Suppressor macrophage treated with lipopolysaccharide for 4 hours (primary cell): ENCODE data around the gene HTATIP2.
"Not testable (repeated sequence)": the region's sequence is repeated elsewhere in the genome, so short reads cannot be mapped to it uniquely, and the experiment has no call there.

Source experiments
- DNase-seq: peaks from one replicate; pipeline ENCODE4 v3.0.0-alpha.2; 2020

The HTATIP2 gene

DNA sequence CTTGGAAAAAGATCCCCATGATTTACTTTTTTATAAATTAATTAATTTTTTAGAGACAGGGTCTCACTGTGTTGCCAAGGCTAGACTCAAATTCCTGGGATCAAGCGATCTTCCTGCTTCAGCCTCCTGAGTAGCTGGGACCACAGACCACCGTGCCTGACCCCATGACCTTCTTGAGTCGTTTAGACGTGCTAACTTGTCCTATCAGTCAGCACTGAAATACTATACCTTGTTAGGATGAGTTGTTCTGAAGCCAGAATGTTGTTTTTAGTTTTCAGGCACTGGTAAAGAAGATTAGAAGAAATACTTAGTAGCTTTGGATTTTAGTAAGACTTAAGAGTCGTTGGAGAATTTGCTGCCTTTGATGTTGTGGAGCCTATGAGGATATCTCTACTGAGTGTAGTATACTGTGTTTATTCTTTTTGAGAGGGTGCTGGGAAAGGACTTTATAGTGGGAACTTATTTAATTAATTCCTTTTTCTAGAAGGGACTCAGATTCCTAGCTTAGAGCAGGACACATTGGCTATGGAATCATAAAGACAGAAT is 8.6 kb downstream of the HTATIP2 start:
- DNase-seq = no peak

DNA sequence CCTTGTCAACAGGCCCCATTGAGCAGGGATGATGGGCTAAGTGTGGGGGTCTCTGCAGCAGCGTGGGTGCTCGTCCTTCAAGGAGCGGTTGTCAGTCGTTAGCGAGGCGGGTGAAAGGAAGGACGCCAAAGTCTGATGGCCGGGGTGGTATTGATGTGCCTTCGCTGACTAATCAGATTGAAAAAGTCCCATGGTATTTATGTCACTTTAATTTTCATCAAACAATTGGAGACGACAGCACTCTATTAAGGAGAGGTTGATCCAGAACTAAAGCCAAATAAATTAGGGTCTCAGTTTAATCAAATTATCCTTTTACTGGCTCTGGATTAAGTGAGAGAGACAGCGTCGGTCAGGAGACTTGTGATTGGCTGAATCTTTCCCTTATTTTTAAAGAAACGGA is 9.6 kb downstream of the HTATIP2 start:
- DNase-seq = no peak

DNA sequence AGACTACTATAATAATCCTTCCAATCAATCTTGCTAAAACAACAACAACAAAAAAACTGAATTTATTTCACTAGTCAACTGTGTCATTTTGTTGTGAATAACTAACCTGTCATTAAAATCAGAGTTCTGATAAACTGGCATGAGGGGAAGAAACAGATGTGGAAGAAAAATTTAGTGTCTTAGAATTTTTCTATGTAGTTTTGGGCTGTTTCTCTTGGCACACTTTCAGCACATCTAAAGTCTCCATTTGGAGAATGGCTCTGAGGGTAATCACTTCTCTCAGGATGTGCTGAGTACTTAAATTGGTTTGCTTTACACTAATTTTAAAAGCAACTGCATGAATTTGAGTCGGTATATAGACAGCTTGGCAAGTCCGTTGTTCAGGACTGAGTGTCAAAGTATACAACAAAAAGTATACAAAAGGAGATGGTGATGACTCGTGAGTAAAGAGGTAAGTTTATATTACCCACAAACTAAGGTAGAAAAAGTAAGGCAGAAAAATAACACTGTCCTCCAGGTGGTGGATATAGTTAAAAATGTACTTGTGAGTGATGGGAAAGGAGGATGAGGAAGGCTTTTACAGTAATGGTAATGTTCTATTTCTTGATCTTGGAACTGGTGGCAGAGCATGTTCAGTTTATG is 10.2 kb downstream of the HTATIP2 start:
- no peak for DNase-seq

DNA sequence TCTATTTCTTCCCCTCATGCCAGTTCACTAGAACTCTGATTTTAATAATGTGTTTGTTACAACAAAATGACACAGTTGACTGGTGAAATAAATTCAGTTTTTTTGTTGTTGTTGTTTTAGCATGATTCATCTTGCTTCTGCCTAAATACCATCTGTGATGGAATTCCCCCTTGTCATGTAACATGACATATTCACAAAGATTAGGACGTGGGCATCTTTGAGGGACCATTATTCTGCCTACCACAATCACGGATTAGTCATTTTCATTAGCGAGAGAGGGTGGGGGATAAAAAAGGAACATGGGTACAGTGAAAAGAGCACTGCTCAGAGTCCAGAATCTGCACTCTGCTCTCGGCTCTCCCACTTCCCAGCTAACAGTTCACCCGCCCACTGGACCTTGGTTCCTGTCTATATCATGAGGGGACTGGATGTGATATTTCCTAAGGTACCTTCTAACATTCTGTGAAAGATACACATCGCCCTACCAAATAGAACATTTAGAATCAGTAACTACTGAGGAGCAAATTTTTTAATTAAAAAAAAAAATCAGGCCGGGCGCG is 11.3 kb downstream of the HTATIP2 start:
- DNase-seq = peak; percentile 22

DNA sequence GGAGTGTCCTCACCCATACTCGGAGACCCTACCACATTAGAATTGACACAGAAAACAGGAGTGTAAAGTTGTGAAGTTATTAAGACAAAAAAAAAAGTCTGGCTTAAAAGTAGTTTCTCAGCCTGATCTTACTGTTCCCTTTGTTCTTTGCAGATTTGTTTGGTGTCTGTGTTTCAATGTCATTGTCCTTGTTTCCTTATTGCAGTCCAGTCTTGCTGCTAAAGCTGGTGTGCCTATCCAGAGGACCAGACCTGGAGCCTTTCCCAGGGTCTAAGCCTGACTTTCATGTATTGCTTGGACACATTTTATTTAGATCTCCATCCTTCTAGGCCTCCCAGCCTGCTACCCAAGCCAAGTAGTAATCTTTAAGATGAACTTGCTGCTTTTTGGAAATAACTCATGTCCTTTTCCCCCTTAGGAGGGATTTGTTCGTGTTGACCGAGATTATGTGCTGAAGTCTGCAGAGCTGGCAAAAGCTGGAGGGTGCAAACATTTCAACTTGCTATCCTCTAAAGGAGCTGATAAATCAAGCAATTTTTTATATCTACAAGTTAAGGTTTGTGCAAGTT is 12.7 kb downstream of the HTATIP2 start:
- no peak for DNase-seq

DNA sequence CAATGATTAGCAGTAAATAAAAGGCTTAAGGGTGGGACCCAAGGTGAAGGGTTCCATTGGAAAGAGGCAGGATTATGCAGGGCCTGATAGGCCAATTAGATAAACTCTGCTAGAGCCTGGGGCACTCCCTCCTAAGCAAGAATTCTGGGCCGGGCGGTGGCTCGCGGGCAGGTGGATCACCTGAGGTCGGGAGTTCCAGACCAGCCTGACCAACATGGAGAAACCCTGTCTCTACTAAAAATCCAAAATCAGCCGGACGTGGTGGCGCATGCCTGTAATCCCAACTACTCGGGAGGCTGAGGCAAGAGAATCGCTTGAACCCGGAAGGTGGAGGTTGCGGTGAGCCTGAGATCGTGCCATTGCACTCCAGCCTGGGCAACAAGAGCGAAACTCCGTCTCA is 22.5 kb downstream of the HTATIP2 start:
- DNase-seq = not testable (repeated sequence)

DNA sequence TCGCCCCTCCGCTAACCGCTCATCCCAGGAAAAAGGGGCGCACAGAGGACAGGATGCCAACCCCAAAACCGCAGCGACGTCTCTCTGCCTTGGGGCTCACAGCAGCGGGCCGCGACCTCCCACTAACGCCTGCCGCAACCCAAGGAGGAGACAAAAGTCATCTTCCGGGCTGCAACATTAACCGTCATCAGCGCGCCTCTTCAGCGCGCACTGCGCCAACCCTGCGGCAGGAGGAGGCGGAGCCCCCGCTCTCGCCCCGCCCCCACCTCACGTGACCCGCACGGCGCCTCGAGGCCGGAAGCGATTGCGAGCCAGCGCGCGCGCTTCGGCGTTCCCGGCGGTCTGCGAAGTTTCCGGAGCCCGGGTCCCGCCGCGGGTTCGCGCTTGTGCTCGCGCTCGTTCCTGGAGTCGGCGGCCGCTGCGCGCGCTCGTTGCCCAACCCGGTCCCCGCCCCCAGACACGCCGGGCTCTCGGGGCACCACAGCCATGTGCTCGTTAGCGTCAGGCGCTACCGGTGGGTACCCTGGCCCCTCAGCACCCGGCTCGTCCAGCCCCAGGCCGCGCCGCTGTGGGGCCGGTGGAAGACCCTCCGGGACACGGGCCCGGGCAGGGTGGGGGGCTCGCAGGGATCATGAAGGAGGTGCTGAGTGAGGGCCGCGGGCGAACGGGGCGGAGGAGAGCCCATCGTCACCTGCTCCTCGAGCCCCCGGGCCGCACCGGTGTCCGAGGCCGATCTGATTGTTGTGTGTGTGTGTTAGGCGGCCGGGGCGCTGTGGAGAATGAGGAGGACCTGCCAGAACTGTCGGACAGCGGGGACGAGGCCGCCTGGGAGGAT is 24.0 kb downstream of the HTATIP2 start, which contains the start of gene PRMT3:
PRMT3 (plus strand) TSS at position 456 of the 835 bp plus-strand sequence; CDS start at position 487, 31 bp downstream.
- peak; percentile 99 for DNase-seq

DNA sequence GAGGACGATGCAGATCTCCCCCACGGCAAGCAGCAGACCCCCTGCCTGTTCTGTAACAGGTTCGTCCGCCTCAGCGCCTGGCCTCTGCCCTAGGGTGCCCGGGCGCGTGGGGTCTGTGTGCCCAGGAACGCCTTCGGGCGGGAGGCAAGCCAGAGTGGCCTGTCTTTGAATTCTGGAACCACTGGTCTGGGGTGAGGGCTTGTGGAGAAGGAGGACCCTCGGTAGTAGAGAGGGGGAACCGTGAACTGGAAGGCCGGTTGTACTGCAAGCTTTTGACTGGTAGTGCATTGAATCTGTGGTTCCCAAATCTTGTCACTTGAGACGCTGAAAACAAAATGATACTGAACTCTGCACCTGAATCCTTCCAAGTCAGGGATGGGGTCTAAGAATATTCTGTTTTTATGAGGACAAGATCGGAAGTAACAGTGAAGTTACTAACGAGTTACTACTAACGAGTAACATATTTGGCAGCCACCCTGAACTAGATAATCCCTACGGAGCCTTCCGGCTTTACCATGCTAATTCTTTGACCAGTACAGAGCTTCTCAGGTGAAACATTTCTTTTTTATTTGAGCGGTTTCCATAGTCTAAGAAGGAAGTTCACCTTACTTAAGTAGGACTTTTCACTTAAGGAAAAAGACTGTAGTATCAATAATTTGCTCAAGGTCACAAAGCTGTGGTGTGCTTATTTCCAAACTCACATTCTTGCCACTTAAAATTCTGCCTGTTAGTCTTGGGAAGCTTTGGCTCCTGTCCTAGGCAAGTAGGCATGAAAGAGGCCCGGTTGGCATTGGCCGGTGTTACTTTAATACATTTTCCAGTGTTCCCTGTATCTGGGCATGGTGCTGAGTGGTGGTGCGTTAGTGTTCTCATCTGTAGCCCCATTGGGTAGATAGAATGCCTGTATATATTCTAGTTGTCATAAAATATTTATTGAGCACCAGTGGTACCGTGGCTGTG is 24.9 kb downstream of the HTATIP2 start:
- DNase-seq = peak; percentile 12

DNA sequence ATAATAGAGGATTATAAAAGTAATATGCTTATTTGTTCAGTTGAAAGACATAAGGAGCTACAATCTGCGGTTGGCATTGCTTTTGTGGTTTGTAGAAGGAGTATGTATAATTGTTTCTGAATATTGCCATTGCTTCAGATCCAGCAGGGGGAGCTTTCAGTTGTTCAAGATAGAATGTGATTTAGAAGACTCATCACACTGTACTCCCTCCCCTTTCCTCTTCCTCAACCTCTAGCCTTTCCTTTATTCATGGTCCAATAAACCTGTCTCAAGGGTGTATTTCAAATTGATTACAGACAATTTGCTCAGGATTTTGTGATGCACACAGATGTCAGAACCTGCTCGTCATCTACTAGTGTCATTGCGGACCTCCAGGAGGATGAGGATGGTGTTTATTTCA is 33.8 kb downstream of the HTATIP2 start:
- DNase-seq = peak; percentile 38

DNA sequence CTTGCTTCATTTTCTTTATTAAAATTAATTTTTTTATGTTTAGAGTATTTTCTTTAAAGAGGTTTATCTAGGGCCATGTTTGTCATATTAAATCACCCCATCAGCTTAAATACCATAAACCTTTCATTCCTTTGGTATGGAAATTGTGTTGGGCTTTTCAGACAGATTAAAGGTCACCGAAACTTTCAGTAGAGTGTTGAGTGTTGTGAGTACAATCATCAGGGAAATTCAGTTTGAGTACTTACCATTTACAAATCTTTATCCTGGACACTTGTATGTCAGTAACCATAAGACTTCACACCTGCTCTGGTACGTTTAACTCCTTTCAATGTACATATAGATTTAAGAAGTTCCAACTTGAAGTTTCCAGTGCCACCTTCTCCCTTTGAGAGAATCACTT is 36.0 kb downstream of the HTATIP2 start:
- DNase-seq = no peak

DNA sequence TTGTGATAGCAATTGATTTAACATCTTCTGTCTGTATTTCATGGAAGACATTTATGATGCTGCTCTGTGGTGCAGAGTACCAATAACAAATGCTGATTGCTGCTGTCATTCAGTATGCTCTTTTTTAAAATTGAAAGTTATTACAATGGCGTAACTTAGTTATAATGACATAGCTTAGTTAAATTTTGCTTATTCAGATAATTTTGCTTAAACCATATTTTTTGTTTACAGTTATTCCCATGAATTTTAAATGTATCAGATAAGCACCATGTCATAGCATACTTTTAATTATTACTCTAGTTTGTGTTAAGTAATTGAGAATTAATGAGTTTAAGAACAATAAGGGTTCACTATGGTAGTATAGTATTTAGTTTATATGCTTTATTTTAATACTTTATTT is 39.5 kb downstream of the HTATIP2 start:
- no peak for DNase-seq

DNA sequence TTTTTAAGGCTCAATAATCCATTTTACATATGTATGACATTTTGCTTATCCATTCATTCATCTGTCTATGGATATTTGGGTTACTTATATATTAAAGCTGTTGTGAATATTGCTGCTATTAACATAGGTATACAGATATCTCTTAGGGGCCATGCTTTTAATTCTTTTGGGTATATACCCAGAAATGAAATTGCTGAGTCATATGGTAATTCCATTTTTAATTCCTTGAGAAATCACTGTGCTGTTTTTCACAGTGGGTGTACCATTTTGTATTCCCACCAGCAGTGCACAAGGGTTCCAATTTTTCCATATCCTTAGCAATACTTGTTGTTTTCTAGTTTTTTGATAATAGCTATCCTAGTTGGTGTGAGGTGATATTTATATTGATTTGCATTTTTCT is 43.0 kb downstream of the HTATIP2 start:
- DNase-seq = no peak

DNA sequence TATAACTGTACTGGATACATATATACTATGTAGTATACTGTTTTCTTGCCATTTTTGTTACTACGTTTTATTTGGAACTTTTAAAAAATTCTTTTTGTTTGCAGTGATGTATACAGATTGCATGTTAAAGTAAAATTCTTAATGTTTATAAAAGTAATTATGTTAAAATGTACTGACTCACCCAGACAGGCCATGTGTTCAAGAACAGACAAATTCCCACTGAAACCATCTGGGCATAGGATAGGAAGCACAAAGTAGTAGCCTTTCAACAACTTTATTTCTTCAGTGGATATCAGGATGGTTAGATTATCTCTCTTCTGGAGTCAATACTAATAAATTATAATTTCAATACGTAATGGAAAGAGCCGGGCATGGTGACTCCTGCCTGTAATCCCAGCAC is 43.8 kb downstream of the HTATIP2 start:
- no peak for DNase-seq

DNA sequence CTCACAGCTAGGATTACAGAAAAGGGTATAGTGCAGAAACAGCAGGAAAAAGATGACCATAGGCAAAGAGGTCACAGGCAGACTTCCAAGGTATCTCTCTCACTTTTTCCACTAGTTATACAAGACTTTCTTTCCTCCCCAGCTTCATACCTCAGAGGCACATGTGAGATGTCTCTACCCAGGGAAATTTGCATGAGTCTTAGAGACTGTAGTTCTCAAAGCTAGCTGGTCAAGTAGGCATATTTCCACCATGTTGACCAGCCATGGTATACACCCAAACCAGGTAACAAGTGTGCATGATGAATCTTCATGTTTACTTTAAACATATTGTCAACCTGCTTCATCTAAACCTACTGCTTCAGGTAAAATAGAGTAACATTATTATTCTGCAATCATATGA is 51.9 kb downstream of the HTATIP2 start:
- no peak for DNase-seq

DNA sequence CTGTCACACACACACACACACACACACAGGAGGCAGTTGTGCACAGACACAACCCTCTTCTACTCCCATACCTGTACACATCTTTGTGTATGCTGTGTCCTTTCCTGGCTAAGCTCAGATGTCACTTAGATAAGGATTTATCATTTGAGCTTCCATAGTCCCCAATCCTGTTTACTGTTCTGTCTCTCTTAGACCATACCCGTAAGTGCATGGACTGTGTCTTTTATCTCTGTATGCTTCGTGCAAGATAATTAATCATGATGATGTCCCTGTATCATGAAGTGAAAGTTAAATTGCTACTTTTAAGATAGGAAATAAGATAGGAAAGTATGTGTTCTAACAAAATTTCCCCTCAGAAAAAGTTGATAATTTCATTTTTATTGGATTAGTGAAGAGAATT is 54.3 kb downstream of the HTATIP2 start:
- no peak for DNase-seq

DNA sequence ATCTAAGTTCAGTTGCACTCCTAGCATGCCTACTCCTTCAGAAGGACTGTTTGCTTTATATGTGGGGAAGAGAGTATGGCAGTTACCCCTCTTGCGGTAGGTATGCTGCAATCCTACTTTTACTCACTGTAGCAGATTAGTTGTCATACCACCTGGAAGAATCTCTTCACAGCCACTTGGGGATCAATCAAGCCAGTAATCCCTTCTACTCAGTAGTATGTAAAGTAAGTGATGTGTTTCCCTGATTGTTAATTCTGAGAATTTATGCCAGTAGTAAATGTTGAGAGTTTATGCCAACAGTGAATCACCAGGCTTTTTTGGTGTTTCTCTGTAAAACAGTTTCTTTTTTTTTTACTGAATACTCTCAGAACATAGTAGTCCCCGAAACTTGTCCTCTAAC is 58.4 kb downstream of the HTATIP2 start:
- no peak for DNase-seq

DNA sequence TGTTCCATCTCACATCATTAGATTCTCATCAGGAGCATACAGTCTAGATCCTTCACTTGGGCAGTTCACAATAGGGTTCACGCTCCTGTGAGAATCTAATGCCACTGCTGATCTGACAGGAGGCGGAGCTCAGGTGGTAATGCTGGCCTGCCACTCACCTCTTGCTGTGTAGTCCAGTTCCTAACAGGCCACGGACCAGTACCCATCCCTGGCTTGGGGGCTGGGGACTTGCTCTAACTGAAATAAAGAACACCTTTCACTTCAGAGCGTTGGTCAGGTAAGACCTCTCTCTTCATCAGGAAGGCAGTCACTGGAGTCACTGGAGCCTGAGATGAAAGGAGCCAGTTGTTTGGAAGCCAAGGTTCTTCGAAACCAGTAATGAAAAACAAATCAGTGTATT is 65.7 kb downstream of the HTATIP2 start:
- no peak for DNase-seq
